Endothelial cell of umbilical vein (primary cell): ENCODE results near the gene OVOL3. TPM values are rescaled to one million over a fixed set of nuclear protein-coding genes. Genes with fewer than 3 reads are reported as not detected.

Experiments used
- BruUV-seq: library from RNA; stranded (reverse); fragments of 400-500 nt; replicated peaks from 2 replicates; lab custom pipeline; 2021; lab: Mats Ljungman, UMichigan
- CTCF ChIA-PET: fragments of 300-600, 350-600 bp; sonication (Branson Sonifier 250); formaldehyde crosslinking; loops from one replicate; lab custom pipeline; 2021; ENCODE audit warnings: antibody characterized with exemption, inconsistent platforms; lab: Charles Lee
- POLR2A ChIA-PET: fragments of 300-600, 350-600 bp; sonication (Branson Sonifier 250); formaldehyde crosslinking; loops from one replicate; lab custom pipeline; 2021; ENCODE audit warnings: antibody characterized with exemption, inconsistent platforms; lab: Charles Lee
- DNase-seq: peaks from one replicate; pipeline ENCODE4 v3.0.0-alpha.2; 2011; ENCODE audit warnings: low read depth, low spot score
- FAIRE-seq: peaks from 2 replicates; lab custom pipeline; 2011; peaks lifted over from hg19 to GRCh38; lab: Jason Lieb, UNC
- H2AFZ ChIP-seq: 2 replicates; pipeline ENCODE4 v1.6.0; 2012; ENCODE audit warnings: low read depth, low read length, control low read depth, inconsistent platforms
- H3K27ac ChIP-seq: 2 replicates; pipeline ENCODE4 v1.5.1; 2011; ENCODE audit warnings: low read depth, mild to moderate bottlenecking, control low read depth, low read length, moderate library complexity; ENCODE audit not compliant: insufficient read depth
- H3K27me3 ChIP-seq, 2 experiments: 2 replicates each; pipeline versions ENCODE4 v1.6.0 to v1.6.1; 2011; ENCODE audit warnings: low read length in 2 of 2, mixed read lengths in 1 of 2; ENCODE audit not compliant: control insufficient read depth in 2 of 2, insufficient read depth in 2 of 2
- H3K36me3 ChIP-seq, 2 experiments: 2 replicates in 1 of 2; 3 replicates in 1 of 2; pipeline ENCODE4 v1.5.1; 2011; ENCODE audit warnings: low read length in 2 of 2, mild to moderate bottlenecking in 1 of 2, moderate library complexity in 1 of 2; ENCODE audit not compliant: control insufficient read depth in 2 of 2, insufficient read depth in 2 of 2; ENCODE audit errors: extremely low read depth in 1 of 2
- H3K4me1 ChIP-seq: 3 replicates; pipeline ENCODE4 v1.5.1; 2011; ENCODE audit warnings: mild to moderate bottlenecking, low read length; ENCODE audit not compliant: control insufficient read depth, insufficient read depth; ENCODE audit errors: extremely low read depth
- H3K4me2 ChIP-seq: 2 replicates; pipeline ENCODE4 v1.6.1; 2011; ENCODE audit warnings: low read length, control low read depth, mixed read lengths; ENCODE audit not compliant: insufficient read depth
- H3K4me3 ChIP-seq, 3 experiments: fragments of 200-600 bp in 1 of 3; sonication (generic), shearing (Covaris generic) in 1 of 3; replicated peaks in 1 of 3; 2 replicates each; pipeline ENCODE4 v1.5.1; 2011 to 2016; ENCODE audit warnings: control low read depth in 3 of 3, low read length in 3 of 3, mild to moderate bottlenecking in 2 of 3, inconsistent platforms in 1 of 3, low read depth in 1 of 3, moderate library complexity in 1 of 3; ENCODE audit not compliant: insufficient read depth in 1 of 3
- H3K79me2 ChIP-seq: 2 replicates; pipeline ENCODE4 v1.6.0; 2012; ENCODE audit warnings: low read length, inconsistent platforms; ENCODE audit not compliant: control insufficient read depth, insufficient read depth
- H3K9ac ChIP-seq: replicated peaks from 2 replicates; pipeline ENCODE3; 2011; ENCODE audit warnings: low read length, control low read depth; ENCODE audit not compliant: insufficient read depth; ENCODE audit errors: extremely low read depth
- H3K9me1 ChIP-seq: replicated peaks from 3 replicates; pipeline ENCODE4 v1.6.0; 2011; ENCODE audit warnings: mild to moderate bottlenecking, low read length; ENCODE audit not compliant: control insufficient read depth, insufficient read depth; ENCODE audit errors: extremely low read depth
- H3K9me3 ChIP-seq: replicated peaks from 2 replicates; pipeline ENCODE4 v1.5.1; 2012; ENCODE audit warnings: low read length, inconsistent platforms; ENCODE audit not compliant: control insufficient read depth, insufficient read depth
- H4K20me1 ChIP-seq: replicated peaks from 2 replicates; pipeline ENCODE3; 2011; ENCODE audit warnings: mild to moderate bottlenecking, low read length; ENCODE audit not compliant: control insufficient read depth, insufficient read depth; ENCODE audit errors: extremely low read depth
- CTCF ChIP-seq, 2 donors: IDR thresholded peaks; 1 replicate in 1 of 2; 2 replicates in 1 of 2; pipeline ENCODE4 v1.5.1; 2011; ENCODE audit warnings: low read length in 2 of 2, mild to moderate bottlenecking in 2 of 2, moderate library complexity in 2 of 2, control low read depth in 1 of 2, inconsistent platforms in 1 of 2, low read depth in 1 of 2; ENCODE audit not compliant: insufficient read depth in 1 of 2; ENCODE audit errors: extremely low read depth in 1 of 2
- EZH2 ChIP-seq: IDR thresholded peaks from 2 replicates; pipeline ENCODE4 v1.6.1; 2012; ENCODE audit warnings: borderline replicate concordance, low read depth, mild to moderate bottlenecking, moderate library complexity, low read length, inconsistent platforms; ENCODE audit not compliant: severe bottlenecking
- FOS ChIP-seq: IDR thresholded peaks from 2 replicates; pipeline ENCODE4 v1.6.1; 2011; ENCODE audit warnings: mild to moderate bottlenecking, low read length, moderate library complexity, borderline replicate concordance; ENCODE audit not compliant: insufficient read depth
- GATA2 ChIP-seq: IDR thresholded peaks from 2 replicates; pipeline ENCODE4 v1.7.0; 2011; ENCODE audit warnings: low read depth, mild to moderate bottlenecking, moderate library complexity, mixed read lengths, low read length; ENCODE audit not compliant: insufficient read length, insufficient read depth
- JUN ChIP-seq: IDR thresholded peaks from 2 replicates; pipeline ENCODE4 v1.6.1; 2011; ENCODE audit warnings: borderline replicate concordance, low read depth; ENCODE audit not compliant: insufficient read length, insufficient read depth
- MAX ChIP-seq: IDR thresholded peaks from 2 replicates; pipeline ENCODE4 v1.6.1; 2011; ENCODE audit not compliant: insufficient read depth, insufficient read length
- MYC ChIP-seq: IDR thresholded peaks from one replicate; pipeline ENCODE4 v1.6.1; 2011; ENCODE audit warnings: mild to moderate bottlenecking, low read depth, low read length
- POLR2A ChIP-seq: IDR thresholded peaks from 2 replicates; pipeline ENCODE4 v1.6.1; 2012; ENCODE audit warnings: low read depth, mild to moderate bottlenecking, control low read depth, low read length
- POLR2AphosphoS5 ChIP-seq: IDR thresholded peaks from 2 replicates; pipeline ENCODE4 v1.6.1; 2012; ENCODE audit warnings: low read depth, mild to moderate bottlenecking, control low read depth, low read length, moderate library complexity; ENCODE audit not compliant: insufficient read depth
- dilution Hi-C: fragments of 300-500 bp; cut with MboI; formaldehyde crosslinking; loops from one replicate; pipeline ENCODE4 v1.15.0; 2019; ENCODE audit warnings: low sequenced_read_pairs; ENCODE audit not compliant: extremely low pct_ligation_motif_present
- intact Hi-C: fragments of 100-400 bp; cut with micrococcal nuclease; formaldehyde crosslinking; loops from one replicate; pipeline ENCODE4 v1.10.0; 2022
- polyA plus RNA-seq, 4 experiments: library from polyadenylated mRNA; depleted of rRNA in 3 of 4; stranded (reverse) in 3 of 4; unstranded in 1 of 4; fragments of >200 nt; gene quantifications; 2 replicates each; pipeline versions ENCODE4 v1.2.1 to v1.2.3, GENCODE V29; 2011 to 2012; ENCODE audit warnings: missing spikeins in 1 of 4
- total RNA-seq: library from RNA; stranded (reverse); gene quantifications from 2 replicates; pipeline ENCODE4 v1.2.3, GENCODE V29; 2021

The OVOL3 gene
- total and polyA plus RNA-seq, 2 donors (not counting 3 experiments of a cell fraction or from before 2014, with no cell fraction given) = not detected

- POLR2A ChIA-PET = interaction anchor here (0.6 to 1.0 kb wide), 5 partner anchors 12 to 102 kb away, joined by 3 to 6 read pairs (median 3); no protein-coding TSS in a partner anchor
- BruUV-seq = no TSS peak
- dilution Hi-C loops (no loop called here), intact Hi-C loops (loop anchor here (1.0 kb wide), 8 partner anchors 12 to 184 kb away; partner anchors contain the start of genes ALKBH6, CAPNS1, THAP8 and WDR62)
- peak within 1 kb of the TSS; percentile 71 for H3K9ac ChIP-seq
- H4K20me1 ChIP-seq = no peaks in the 10 kb centered on the region
- H3K27me3 ChIP-seq = no peaks in the 10 kb centered on the region
- H3K79me2 ChIP-seq = peaks cover 15% of the 10 kb centered on the region
- peaks cover 15% of the 10 kb centered on the region for H3K4me1 ChIP-seq
- peak within 1 kb of the TSS; percentile 68 for H3K27ac ChIP-seq
- H3K9me3 ChIP-seq = no peaks in the 10 kb centered on the region
- TF ChIP-seq FOS (no peak), POLR2AphosphoS5 (peak; percentile 77), GATA2 (no peak), JUN (no peak), POLR2A (peak; percentile 59), EZH2 (no peak), MAX (peak; percentile 93), MYC (peak; percentile 97), CTCF (IDR thresholded peaks at IDR 0.05; ENCODE audit: extremely low read depth in 1 of 2, insufficient read depth in 1 of 2, low read depth in 1 of 2, low read length in 2 of 2) (no peak)
- peaks cover 0 to 9% of the 10 kb centered on the region in 2 experiments for H3K36me3 ChIP-seq
- DNase-seq (peak; percentile 100), FAIRE-seq (peak; percentile 100)
- CTCF ChIA-PET = interaction anchor here (0.6 to 3.6 kb wide), 7 partner anchors 13 to 59 kb away, joined by 3 to 32 read pairs (median 5); no protein-coding TSS in a partner anchor
- H3K4me2 ChIP-seq = peak within 1 kb of the TSS; percentile 68
- no peaks in the 10 kb centered on the region for H3K9me1 ChIP-seq
- peak within 1 kb of the TSS; percentile 86 for H2AFZ ChIP-seq
- H3K4me3 ChIP-seq = peak within 1 kb of the TSS; percentile 68 to 81 (median 79)
These were observed 3.9 kb downstream of the OVOL3 start, which contains the start of gene POLR2I for GRCh38 chr19:36114721-36115452. Gene POLR2I (minus strand): TSS chr19:36114875. CDS start chr19:36114856, 19 bp downstream.
